ENCODE results near the gene PTPN2.
"Not testable (repeated sequence)": the region's sequence is repeated elsewhere in the genome, so short reads cannot be mapped to it uniquely, and the experiment has no call there.

DNA sequence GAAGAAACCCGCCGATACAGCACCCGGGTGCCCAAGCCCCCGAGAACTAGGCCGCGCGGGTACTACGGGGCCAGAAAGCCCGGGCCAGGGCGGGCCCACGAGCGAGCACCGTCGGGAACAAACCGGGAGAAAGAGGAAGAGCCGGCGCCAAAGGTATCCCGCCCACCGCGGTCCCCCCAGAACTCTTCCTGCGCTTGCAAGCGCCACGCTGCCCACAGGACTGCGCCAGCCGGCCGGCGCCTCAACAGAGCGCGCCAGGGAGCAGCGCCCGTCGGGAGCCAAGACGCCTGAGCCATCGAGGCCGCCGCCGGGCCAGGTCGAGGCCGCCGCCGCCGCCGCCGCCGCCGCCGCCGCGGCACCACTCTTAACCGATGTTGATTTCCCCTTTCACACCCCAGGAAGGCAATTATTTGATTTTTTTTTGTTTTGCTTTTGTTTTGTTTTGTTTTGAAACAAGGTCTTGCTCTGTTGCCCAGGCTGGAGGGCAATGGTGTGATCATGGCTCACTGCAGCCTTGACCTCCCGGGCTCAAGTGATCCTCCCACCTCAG, 12.8 kb upstream of the PTPN2 start:
- TF ChIP-seq POLR2A, CTCF (IDR thresholded peaks at IDR 0.05): not testable (repeated sequence)

Measured in heart left ventricle (tissue), 13 donors.